Endothelial cell of umbilical vein (primary cell): ENCODE measurements around the gene TMEM14A. TPM values are rescaled to one million over a fixed set of nuclear protein-coding genes. Genes with fewer than 3 reads are reported as not detected.

Source experiments
- BruUV-seq: library from RNA; stranded (reverse); fragments of 400-500 nt; replicated peaks from 2 replicates; lab custom pipeline; 2021; lab: Mats Ljungman, UMichigan
- CTCF ChIA-PET: fragments of 300-600, 350-600 bp; sonication (Branson Sonifier 250); formaldehyde crosslinking; loops from one replicate; lab custom pipeline; 2021; ENCODE audit warnings: antibody characterized with exemption, inconsistent platforms; lab: Charles Lee
- POLR2A ChIA-PET: fragments of 300-600, 350-600 bp; sonication (Branson Sonifier 250); formaldehyde crosslinking; loops from one replicate; lab custom pipeline; 2021; ENCODE audit warnings: antibody characterized with exemption, inconsistent platforms; lab: Charles Lee
- DNase-seq: peaks from one replicate; pipeline ENCODE4 v3.0.0-alpha.2; 2011; ENCODE audit warnings: low read depth, low spot score
- FAIRE-seq: peaks from 2 replicates; lab custom pipeline; 2011; peaks lifted over from hg19 to GRCh38; lab: Jason Lieb, UNC
- H2AFZ ChIP-seq: 2 replicates; pipeline ENCODE4 v1.6.0; 2012; ENCODE audit warnings: low read depth, low read length, control low read depth, inconsistent platforms
- H3K27ac ChIP-seq: 2 replicates; pipeline ENCODE4 v1.5.1; 2011; ENCODE audit warnings: low read depth, mild to moderate bottlenecking, control low read depth, low read length, moderate library complexity; ENCODE audit not compliant: insufficient read depth
- H3K27me3 ChIP-seq, 2 experiments: 2 replicates each; pipeline versions ENCODE4 v1.6.0 to v1.6.1; 2011; ENCODE audit warnings: low read length in 2 of 2, mixed read lengths in 1 of 2; ENCODE audit not compliant: control insufficient read depth in 2 of 2, insufficient read depth in 2 of 2
- H3K36me3 ChIP-seq, 2 experiments: 2 replicates in 1 of 2; 3 replicates in 1 of 2; pipeline ENCODE4 v1.5.1; 2011; ENCODE audit warnings: low read length in 2 of 2, mild to moderate bottlenecking in 1 of 2, moderate library complexity in 1 of 2; ENCODE audit not compliant: control insufficient read depth in 2 of 2, insufficient read depth in 2 of 2; ENCODE audit errors: extremely low read depth in 1 of 2
- H3K4me1 ChIP-seq: 3 replicates; pipeline ENCODE4 v1.5.1; 2011; ENCODE audit warnings: mild to moderate bottlenecking, low read length; ENCODE audit not compliant: control insufficient read depth, insufficient read depth; ENCODE audit errors: extremely low read depth
- H3K4me2 ChIP-seq: 2 replicates; pipeline ENCODE4 v1.6.1; 2011; ENCODE audit warnings: low read length, control low read depth, mixed read lengths; ENCODE audit not compliant: insufficient read depth
- H3K4me3 ChIP-seq, 3 experiments: fragments of 200-600 bp in 1 of 3; sonication (generic), shearing (Covaris generic) in 1 of 3; replicated peaks in 1 of 3; 2 replicates each; pipeline ENCODE4 v1.5.1; 2011 to 2016; ENCODE audit warnings: control low read depth in 3 of 3, low read length in 3 of 3, mild to moderate bottlenecking in 2 of 3, inconsistent platforms in 1 of 3, low read depth in 1 of 3, moderate library complexity in 1 of 3; ENCODE audit not compliant: insufficient read depth in 1 of 3
- H3K79me2 ChIP-seq: 2 replicates; pipeline ENCODE4 v1.6.0; 2012; ENCODE audit warnings: low read length, inconsistent platforms; ENCODE audit not compliant: control insufficient read depth, insufficient read depth
- H3K9ac ChIP-seq: replicated peaks from 2 replicates; pipeline ENCODE3; 2011; ENCODE audit warnings: low read length, control low read depth; ENCODE audit not compliant: insufficient read depth; ENCODE audit errors: extremely low read depth
- H3K9me1 ChIP-seq: replicated peaks from 3 replicates; pipeline ENCODE4 v1.6.0; 2011; ENCODE audit warnings: mild to moderate bottlenecking, low read length; ENCODE audit not compliant: control insufficient read depth, insufficient read depth; ENCODE audit errors: extremely low read depth
- H3K9me3 ChIP-seq: replicated peaks from 2 replicates; pipeline ENCODE4 v1.5.1; 2012; ENCODE audit warnings: low read length, inconsistent platforms; ENCODE audit not compliant: control insufficient read depth, insufficient read depth
- H4K20me1 ChIP-seq: replicated peaks from 2 replicates; pipeline ENCODE3; 2011; ENCODE audit warnings: mild to moderate bottlenecking, low read length; ENCODE audit not compliant: control insufficient read depth, insufficient read depth; ENCODE audit errors: extremely low read depth
- CTCF ChIP-seq, 2 donors: IDR thresholded peaks; 1 replicate in 1 of 2; 2 replicates in 1 of 2; pipeline ENCODE4 v1.5.1; 2011; ENCODE audit warnings: low read length in 2 of 2, mild to moderate bottlenecking in 2 of 2, moderate library complexity in 2 of 2, control low read depth in 1 of 2, inconsistent platforms in 1 of 2, low read depth in 1 of 2; ENCODE audit not compliant: insufficient read depth in 1 of 2; ENCODE audit errors: extremely low read depth in 1 of 2
- EZH2 ChIP-seq: IDR thresholded peaks from 2 replicates; pipeline ENCODE4 v1.6.1; 2012; ENCODE audit warnings: borderline replicate concordance, low read depth, mild to moderate bottlenecking, moderate library complexity, low read length, inconsistent platforms; ENCODE audit not compliant: severe bottlenecking
- FOS ChIP-seq: IDR thresholded peaks from 2 replicates; pipeline ENCODE4 v1.6.1; 2011; ENCODE audit warnings: mild to moderate bottlenecking, low read length, moderate library complexity, borderline replicate concordance; ENCODE audit not compliant: insufficient read depth
- GATA2 ChIP-seq: IDR thresholded peaks from 2 replicates; pipeline ENCODE4 v1.7.0; 2011; ENCODE audit warnings: low read depth, mild to moderate bottlenecking, moderate library complexity, mixed read lengths, low read length; ENCODE audit not compliant: insufficient read length, insufficient read depth
- JUN ChIP-seq: IDR thresholded peaks from 2 replicates; pipeline ENCODE4 v1.6.1; 2011; ENCODE audit warnings: borderline replicate concordance, low read depth; ENCODE audit not compliant: insufficient read length, insufficient read depth
- MYC ChIP-seq: IDR thresholded peaks from one replicate; pipeline ENCODE4 v1.6.1; 2011; ENCODE audit warnings: mild to moderate bottlenecking, low read depth, low read length
- POLR2A ChIP-seq: IDR thresholded peaks from 2 replicates; pipeline ENCODE4 v1.6.1; 2012; ENCODE audit warnings: low read depth, mild to moderate bottlenecking, control low read depth, low read length
- POLR2AphosphoS5 ChIP-seq: IDR thresholded peaks from 2 replicates; pipeline ENCODE4 v1.6.1; 2012; ENCODE audit warnings: low read depth, mild to moderate bottlenecking, control low read depth, low read length, moderate library complexity; ENCODE audit not compliant: insufficient read depth
- dilution Hi-C: fragments of 300-500 bp; cut with MboI; formaldehyde crosslinking; loops from one replicate; pipeline ENCODE4 v1.15.0; 2019; ENCODE audit warnings: low sequenced_read_pairs; ENCODE audit not compliant: extremely low pct_ligation_motif_present
- intact Hi-C: fragments of 100-400 bp; cut with micrococcal nuclease; formaldehyde crosslinking; loops from one replicate; pipeline ENCODE4 v1.10.0; 2022
- polyA plus RNA-seq, 4 experiments: library from polyadenylated mRNA; depleted of rRNA in 3 of 4; stranded (reverse) in 3 of 4; unstranded in 1 of 4; fragments of >200 nt; gene quantifications; 2 replicates each; pipeline versions ENCODE4 v1.2.1 to v1.2.3, GENCODE V29; 2011 to 2012; ENCODE audit warnings: missing spikeins in 1 of 4
- total RNA-seq: library from RNA; stranded (reverse); gene quantifications from 2 replicates; pipeline ENCODE4 v1.2.3, GENCODE V29; 2021
- TF ChIP-seq, protein P1 (sequence below): IDR thresholded peaks from 2 replicates; pipeline ENCODE4 v1.6.1; 2011; ENCODE audit not compliant: insufficient read depth, insufficient read length

TMEM14A gene
- total and polyA plus RNA-seq, 2 donors (not counting 3 experiments of a cell fraction or from before 2014, with no cell fraction given), result 19.5 to 33.7 TPM

- Histone ChIP-seq H3K27ac (no peak overlapping the region), H3K9ac (no peak overlapping the region), H3K9me3 (no peaks in the 10 kb centered on the region), H2AFZ (no peak overlapping the region), H3K79me2 (no peaks in the 10 kb centered on the region), H3K4me2 (no peak overlapping the region), H3K4me3 (no peak overlapping the region), H3K4me1 (no peaks in the 10 kb centered on the region), H4K20me1 (no peaks in the 10 kb centered on the region), H3K27me3 (peaks cover 5 to 9% of the 10 kb centered on the region in 2 experiments), H3K9me1 (no peaks in the 10 kb centered on the region), H3K36me3 (no peaks in the 10 kb centered on the region)
- FAIRE-seq (no peak), DNase-seq (no peak)
- intact Hi-C loops, result loop anchor here (5.0 kb wide), 1 partner anchor 42 kb away; no protein-coding TSS in a partner anchor
- TF ChIP-seq CTCF (IDR thresholded peaks at IDR 0.05; ENCODE audit: extremely low read depth in 1 of 2, insufficient read depth in 1 of 2, low read depth in 1 of 2, low read length in 2 of 2) (no peak), POLR2A (no peak), POLR2AphosphoS5 (no peak), EZH2 (no peak), GATA2 (no peak), MYC (no peak), JUN (no peak), FOS (no peak)
- TF ChIP-seq, protein P1, sequence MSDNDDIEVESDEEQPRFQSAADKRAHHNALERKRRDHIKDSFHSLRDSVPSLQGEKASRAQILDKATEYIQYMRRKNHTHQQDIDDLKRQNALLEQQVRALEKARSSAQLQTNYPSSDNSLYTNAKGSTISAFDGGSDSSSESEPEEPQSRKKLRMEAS, result no peak
- ChIA-PET POLR2A (no interaction called here), CTCF (interaction anchor here (0.6 to 3.4 kb wide), 4 partner anchors 9 to 247 kb away, joined by 4 to 18 read pairs (median 4); no protein-coding TSS in a partner anchor)
- dilution Hi-C loops, result loop anchor here (25.0 kb wide), 1 partner anchor 267 kb away; no protein-coding TSS in a partner anchor
- BruUV-seq, result no TSS peak
Observed at GRCh38 chr6:52654007-52654406, 16.9 kb upstream of the TMEM14A start.
